Measurements from ENCODE around the gene CACNA1C.

Gene CACNA1C

DNA sequence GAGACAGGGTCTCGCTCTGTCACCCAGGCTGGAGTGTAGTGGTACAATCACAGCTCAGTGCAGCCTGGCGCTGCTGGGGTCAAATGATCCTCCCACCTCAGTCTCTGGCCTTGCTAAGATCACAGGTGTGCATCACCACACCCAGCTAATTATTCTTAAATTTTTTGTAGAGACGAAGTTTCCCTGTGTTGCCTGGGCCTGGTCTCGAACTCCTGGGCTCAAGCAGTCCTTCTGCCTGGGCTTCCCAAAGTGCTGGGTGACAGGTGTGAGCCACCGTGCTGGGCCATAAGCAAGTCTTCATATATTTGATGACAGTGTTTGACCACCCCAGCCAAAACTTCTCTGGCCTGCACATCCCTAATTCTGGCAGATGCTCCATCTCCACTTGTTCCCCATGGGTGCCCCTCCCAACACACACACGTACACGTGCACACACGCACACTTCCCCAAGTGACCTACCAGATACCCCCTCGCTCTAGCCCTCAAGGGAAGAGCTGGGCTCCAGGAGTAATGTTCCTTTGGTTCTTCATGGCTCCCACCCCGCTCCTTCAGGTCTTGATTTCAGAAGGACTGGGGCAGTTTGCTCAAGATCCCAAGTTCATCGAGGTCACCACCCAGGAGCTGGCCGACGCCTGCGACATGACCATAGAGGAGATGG is 637.7 kb downstream of the CACNA1C start:
- no peaks in the 10 kb centered on the region for H3K9me3 ChIP-seq (ENCODE audit: control insufficient read depth in 1 of 2, low read length in 2 of 2)
- no peaks in the 10 kb centered on the region for H3K36me3 ChIP-seq (ENCODE audit: control insufficient read depth in 1 of 2, insufficient read depth in 2 of 2, low read length in 2 of 2)
- peak overlapping the region in 1 of 2 donors; percentile 47 for H3K9ac ChIP-seq (ENCODE audit: low read depth in 1 of 2, low read length in 2 of 2)
- no peak overlapping the region for H3K27ac ChIP-seq (ENCODE audit: low read depth, low read length)
- no peaks in the 10 kb centered on the region for H3K27me3 ChIP-seq (ENCODE audit: control insufficient read depth in 1 of 2, insufficient read depth in 2 of 2, low read length in 2 of 2)
- peak overlapping the region; percentile 40 to 77 for H3K4me3 ChIP-seq (ENCODE audit: low read depth in 1 of 2, low read length in 2 of 2)
- peaks cover 0 to 15% of the 10 kb centered on the region in 2 donors for H3K4me1 ChIP-seq (ENCODE audit: control insufficient read depth in 1 of 2, insufficient read depth in 2 of 2, low read length in 2 of 2)

GRCh38 chr12:2691006-2691344 is 638.2 kb downstream of the CACNA1C start:
- Histone ChIP-seq H3K9me3 (ENCODE audit: control insufficient read depth in 1 of 2, low read length in 2 of 2) (no peaks in the 10 kb centered on the region), H3K27ac (ENCODE audit: low read depth, low read length) (no peak overlapping the region), H3K4me1 (ENCODE audit: control insufficient read depth in 1 of 2, insufficient read depth in 2 of 2, low read length in 2 of 2) (peaks cover 0 to 15% of the 10 kb centered on the region in 2 donors), H3K27me3 (ENCODE audit: control insufficient read depth in 1 of 2, insufficient read depth in 2 of 2, low read length in 2 of 2) (no peaks in the 10 kb centered on the region), H3K36me3 (ENCODE audit: control insufficient read depth in 1 of 2, insufficient read depth in 2 of 2, low read length in 2 of 2) (no peaks in the 10 kb centered on the region), H3K4me3 (ENCODE audit: low read depth in 1 of 2, low read length in 2 of 2) (peak overlapping the region; percentile 40 to 77), H3K9ac (ENCODE audit: low read depth in 1 of 2, low read length in 2 of 2) (peak overlapping the region; percentile 14 to 47)

- peaks cover 0 to 15% of the 10 kb centered on the region in 2 donors for H3K4me1 ChIP-seq (ENCODE audit: control insufficient read depth in 1 of 2, insufficient read depth in 2 of 2, low read length in 2 of 2)
- H3K9me3 ChIP-seq (ENCODE audit: control insufficient read depth in 1 of 2, low read length in 2 of 2), result no peaks in the 10 kb centered on the region
- peak overlapping the region; percentile 40 to 77 for H3K4me3 ChIP-seq (ENCODE audit: low read depth in 1 of 2, low read length in 2 of 2)
- no peaks in the 10 kb centered on the region for H3K36me3 ChIP-seq (ENCODE audit: control insufficient read depth in 1 of 2, insufficient read depth in 2 of 2, low read length in 2 of 2)
- H3K27me3 ChIP-seq (ENCODE audit: control insufficient read depth in 1 of 2, insufficient read depth in 2 of 2, low read length in 2 of 2), result no peaks in the 10 kb centered on the region
- peak overlapping the region; percentile 14 to 47 for H3K9ac ChIP-seq (ENCODE audit: low read depth in 1 of 2, low read length in 2 of 2)
- H3K27ac ChIP-seq (ENCODE audit: low read depth, low read length), result no peak overlapping the region
These were observed 638.7 kb downstream of the CACNA1C start for GRCh38 chr12:2691345-2692071.

DNA sequence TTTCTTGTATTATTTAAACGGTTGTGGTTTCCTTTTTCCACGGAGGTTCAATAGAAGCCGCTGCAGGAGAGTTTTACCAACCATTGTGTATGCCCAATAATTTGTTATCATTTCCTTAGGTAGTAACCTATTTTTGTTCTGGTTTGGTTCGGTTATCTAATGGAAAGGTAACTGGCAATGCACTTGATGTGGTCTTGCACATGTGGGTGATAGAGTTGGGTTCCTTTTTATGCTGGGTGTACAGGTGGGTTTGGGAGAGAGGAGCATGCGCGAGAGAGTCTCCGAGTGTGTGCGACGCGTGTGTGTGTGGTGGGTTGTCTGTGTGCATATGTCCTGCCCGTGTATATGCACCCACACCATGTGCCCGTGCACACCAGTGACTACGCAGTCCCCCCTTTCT is 639.3 kb downstream of the CACNA1C start:
- H3K27ac ChIP-seq (ENCODE audit: low read depth, low read length), result no peak overlapping the region
- H3K27me3 ChIP-seq (ENCODE audit: control insufficient read depth in 1 of 2, insufficient read depth in 2 of 2, low read length in 2 of 2), result peaks cover 0 to 2% of the 10 kb centered on the region in 2 donors
- H3K4me3 ChIP-seq (ENCODE audit: low read depth in 1 of 2, low read length in 2 of 2), result peak overlapping the region; percentile 40 to 77
- no peaks in the 10 kb centered on the region for H3K9me3 ChIP-seq (ENCODE audit: control insufficient read depth in 1 of 2, low read length in 2 of 2)
- peaks cover 0 to 15% of the 10 kb centered on the region in 2 donors for H3K4me1 ChIP-seq (ENCODE audit: control insufficient read depth in 1 of 2, insufficient read depth in 2 of 2, low read length in 2 of 2)
- H3K36me3 ChIP-seq (ENCODE audit: control insufficient read depth in 1 of 2, insufficient read depth in 2 of 2, low read length in 2 of 2), result no peaks in the 10 kb centered on the region
- no peak overlapping the region for H3K9ac ChIP-seq (ENCODE audit: low read depth in 1 of 2, low read length in 2 of 2)

- peaks cover 0 to 15% of the 10 kb centered on the region in 2 donors for H3K4me1 ChIP-seq (ENCODE audit: control insufficient read depth in 1 of 2, insufficient read depth in 2 of 2, low read length in 2 of 2)
- peaks cover 0 to 4% of the 10 kb centered on the region in 2 donors for H3K27me3 ChIP-seq (ENCODE audit: control insufficient read depth in 1 of 2, insufficient read depth in 2 of 2, low read length in 2 of 2)
- no peaks in the 10 kb centered on the region for H3K9me3 ChIP-seq (ENCODE audit: control insufficient read depth in 1 of 2, low read length in 2 of 2)
- H3K9ac ChIP-seq (ENCODE audit: low read depth in 1 of 2, low read length in 2 of 2), result no peak overlapping the region
- H3K36me3 ChIP-seq (ENCODE audit: control insufficient read depth in 1 of 2, insufficient read depth in 2 of 2, low read length in 2 of 2), result no peaks in the 10 kb centered on the region
- no peak overlapping the region for H3K4me3 ChIP-seq (ENCODE audit: low read depth in 1 of 2, low read length in 2 of 2)
- no peak overlapping the region for H3K27ac ChIP-seq (ENCODE audit: low read depth, low read length)
These were observed 640.6 kb downstream of the CACNA1C start for GRCh38 chr12:2693244-2693860.

DNA sequence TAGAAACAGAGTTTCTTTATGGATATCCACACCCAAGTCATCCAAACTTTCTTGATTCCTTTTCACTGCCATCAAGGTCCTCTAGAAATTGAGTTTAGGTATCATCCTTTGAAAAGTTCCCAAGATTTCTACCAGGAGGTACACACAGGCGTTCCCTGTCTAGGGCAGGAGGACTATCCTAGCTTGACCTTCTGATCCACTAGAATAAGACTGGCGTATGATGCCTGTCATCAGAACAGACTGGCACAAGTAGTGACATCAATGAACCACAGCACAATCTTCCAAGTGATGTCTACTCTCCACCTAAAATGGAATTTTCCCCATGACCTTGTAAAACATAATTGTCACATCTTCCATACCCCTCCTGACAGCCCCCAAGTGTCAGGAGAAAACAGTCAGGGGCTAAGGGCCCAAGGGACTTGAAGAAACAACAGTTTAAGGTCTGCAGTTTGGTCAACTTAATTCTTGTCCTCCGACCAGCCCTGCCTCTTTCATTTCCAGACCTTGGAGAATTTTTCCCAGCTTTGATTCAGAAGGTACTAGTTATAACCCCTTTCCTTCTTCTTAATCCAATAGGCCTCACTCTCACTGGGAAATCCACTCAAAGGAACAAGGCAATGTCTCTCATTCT is 641.3 kb downstream of the CACNA1C start:
- Histone ChIP-seq H3K36me3 (ENCODE audit: control insufficient read depth in 1 of 2, insufficient read depth in 2 of 2, low read length in 2 of 2) (no peaks in the 10 kb centered on the region), H3K27ac (ENCODE audit: low read depth, low read length) (no peak overlapping the region), H3K27me3 (ENCODE audit: control insufficient read depth in 1 of 2, insufficient read depth in 2 of 2, low read length in 2 of 2) (peaks cover 0 to 4% of the 10 kb centered on the region in 2 donors), H3K9me3 (ENCODE audit: control insufficient read depth in 1 of 2, low read length in 2 of 2) (no peaks in the 10 kb centered on the region), H3K9ac (ENCODE audit: low read depth in 1 of 2, low read length in 2 of 2) (no peak overlapping the region), H3K4me1 (ENCODE audit: control insufficient read depth in 1 of 2, insufficient read depth in 2 of 2, low read length in 2 of 2) (peaks cover 0 to 15% of the 10 kb centered on the region in 2 donors), H3K4me3 (ENCODE audit: low read depth in 1 of 2, low read length in 2 of 2) (no peak overlapping the region)

DNA sequence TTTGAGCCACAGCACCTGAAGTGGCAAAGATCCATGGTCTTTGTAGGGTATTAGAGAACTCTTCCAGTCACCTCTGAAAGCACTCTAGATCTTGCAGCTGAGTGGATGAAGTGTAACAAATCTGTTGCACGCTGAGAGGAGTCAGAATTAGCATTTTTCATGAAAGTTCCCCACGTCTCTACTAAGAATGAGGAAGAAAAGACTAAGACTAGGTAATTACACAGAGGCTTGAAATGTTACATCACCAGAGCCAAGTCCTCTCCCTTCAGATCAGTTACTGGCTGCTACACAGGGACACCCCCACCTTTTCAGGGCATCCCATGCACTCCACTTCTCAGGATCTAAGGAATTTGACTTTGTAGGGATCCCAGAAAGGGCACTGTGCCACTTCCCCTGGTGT is 643.3 kb downstream of the CACNA1C start:
- no peak overlapping the region for H3K27ac ChIP-seq (ENCODE audit: low read depth, low read length)
- H3K4me3 ChIP-seq (ENCODE audit: low read depth in 1 of 2, low read length in 2 of 2), result no peak overlapping the region
- H3K4me1 ChIP-seq (ENCODE audit: control insufficient read depth in 1 of 2, insufficient read depth in 2 of 2, low read length in 2 of 2), result peaks cover 0 to 10% of the 10 kb centered on the region in 2 donors
- H3K9ac ChIP-seq (ENCODE audit: low read depth in 1 of 2, low read length in 2 of 2), result no peak overlapping the region
- peaks cover 0 to 4% of the 10 kb centered on the region in 2 donors for H3K27me3 ChIP-seq (ENCODE audit: control insufficient read depth in 1 of 2, insufficient read depth in 2 of 2, low read length in 2 of 2)
- no peaks in the 10 kb centered on the region for H3K36me3 ChIP-seq (ENCODE audit: control insufficient read depth in 1 of 2, insufficient read depth in 2 of 2, low read length in 2 of 2)
- H3K9me3 ChIP-seq (ENCODE audit: control insufficient read depth in 1 of 2, low read length in 2 of 2), result no peaks in the 10 kb centered on the region

GRCh38 chr12:2697057-2697800 is 644.4 kb downstream of the CACNA1C start:
- Histone ChIP-seq H3K9ac (ENCODE audit: low read depth in 1 of 2, low read length in 2 of 2) (no peak overlapping the region), H3K27me3 (ENCODE audit: control insufficient read depth in 1 of 2, insufficient read depth in 2 of 2, low read length in 2 of 2) (peaks cover 0 to 4% of the 10 kb centered on the region in 2 donors), H3K36me3 (ENCODE audit: control insufficient read depth in 1 of 2, insufficient read depth in 2 of 2, low read length in 2 of 2) (no peaks in the 10 kb centered on the region), H3K4me1 (ENCODE audit: control insufficient read depth in 1 of 2, insufficient read depth in 2 of 2, low read length in 2 of 2) (peaks cover 0 to 6% of the 10 kb centered on the region in 2 donors), H3K9me3 (ENCODE audit: control insufficient read depth in 1 of 2, low read length in 2 of 2) (no peaks in the 10 kb centered on the region), H3K4me3 (ENCODE audit: low read depth in 1 of 2, low read length in 2 of 2) (no peak overlapping the region), H3K27ac (ENCODE audit: low read depth, low read length) (no peak overlapping the region)

DNA sequence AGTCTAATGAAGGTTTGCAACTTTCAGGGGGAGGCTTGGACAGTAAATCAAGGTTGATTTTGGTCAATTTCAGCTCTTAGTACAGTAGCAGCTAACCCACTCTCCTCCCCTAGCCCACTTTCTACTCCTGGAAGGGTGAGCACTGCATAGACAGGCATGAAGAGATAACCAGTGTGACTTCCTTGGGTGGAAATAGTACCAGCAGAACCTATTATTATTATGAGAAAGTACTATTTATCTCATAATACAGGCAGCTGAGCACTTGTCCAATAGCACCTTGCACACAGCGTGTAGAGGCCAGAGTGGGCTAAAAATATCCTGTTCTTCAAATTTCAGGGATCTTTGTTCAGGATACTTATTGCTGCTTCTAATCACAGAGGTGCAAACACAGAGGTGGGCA is 645.8 kb downstream of the CACNA1C start:
- H3K27ac ChIP-seq (ENCODE audit: low read depth, low read length), result no peak overlapping the region
- no peak overlapping the region for H3K4me3 ChIP-seq (ENCODE audit: low read depth in 1 of 2, low read length in 2 of 2)
- H3K9me3 ChIP-seq (ENCODE audit: control insufficient read depth in 1 of 2, low read length in 2 of 2), result no peaks in the 10 kb centered on the region
- H3K27me3 ChIP-seq (ENCODE audit: control insufficient read depth in 1 of 2, insufficient read depth in 2 of 2, low read length in 2 of 2), result peaks cover 0 to 4% of the 10 kb centered on the region in 2 donors
- H3K9ac ChIP-seq (ENCODE audit: low read depth in 1 of 2, low read length in 2 of 2), result no peak overlapping the region
- no peaks in the 10 kb centered on the region for H3K4me1 ChIP-seq (ENCODE audit: control insufficient read depth in 1 of 2, insufficient read depth in 2 of 2, low read length in 2 of 2)
- no peaks in the 10 kb centered on the region for H3K36me3 ChIP-seq (ENCODE audit: control insufficient read depth in 1 of 2, insufficient read depth in 2 of 2, low read length in 2 of 2)
